HEK293 (cell line): Measurements from ENCODE around the gene UMOD.

ENCODE experiments used
- CTCF ChIA-PET: fragments of 350-600 bp; formaldehyde crosslinking; extraction: SDS; loops from one replicate; lab custom pipeline; 2021; ENCODE audit warnings: antibody characterized with exemption; lab: Yijun Ruan, JAX
- POLR2A ChIA-PET: fragments of 300-600 bp; formaldehyde crosslinking; extraction: SDS; loops from one replicate; lab custom pipeline; 2020; ENCODE audit warnings: antibody characterized with exemption, inconsistent platforms; lab: Yijun Ruan, JAX
- H3K27ac ChIP-seq: fragments of 200-500 bp; sonication (Bioruptor generic); 2 replicates; pipeline ENCODE4 v1.5.1; 2014; ENCODE audit warnings: low read depth, low read length, control low read depth, inconsistent platforms; ENCODE audit errors: extremely low read depth
- H3K36me3 ChIP-seq, 2 experiments: fragments of 200-500 bp in 1 of 2; sonication (Bioruptor generic) in 1 of 2; 1 replicate in 1 of 2; 2 replicates in 1 of 2; pipeline ENCODE4 v1.5.1; 2014 to 2017; ENCODE audit warnings: inconsistent platforms in 2 of 2, low read length in 2 of 2; ENCODE audit not compliant: control insufficient read depth in 2 of 2, insufficient read depth in 1 of 2
- H3K4me1 ChIP-seq: fragments of 200-500 bp; sonication (Bioruptor generic); 2 replicates; pipeline ENCODE4 v1.5.1; 2014; ENCODE audit warnings: mild to moderate bottlenecking, low read length, inconsistent platforms; ENCODE audit not compliant: control insufficient read depth, insufficient read depth
- H3K4me3 ChIP-seq: 2 replicates; pipeline ENCODE4 v1.5.1; 2011; ENCODE audit warnings: low read depth, mild to moderate bottlenecking, control low read depth, low read length, moderate library complexity
- H3K9me3 ChIP-seq: fragments of 200-500 bp; sonication (Bioruptor generic); 2 replicates; pipeline ENCODE4 v1.5.1; 2014; ENCODE audit warnings: low read depth, low read length, inconsistent platforms; ENCODE audit not compliant: control insufficient read depth, insufficient read depth
- HOXA7 ChIP-seq: sonication (generic); formaldehyde crosslinking; IDR thresholded peaks from 2 replicates; pipeline ENCODE4 v1.8.1; 2022; ENCODE audit warnings: missing genetic modification reagents, borderline replicate concordance
- KLF1 ChIP-seq: fragments of 450-650 bp; formaldehyde crosslinking; IDR thresholded peaks from 2 replicates; pipeline ENCODE4 v1.5.1; 2016; ENCODE audit warnings: missing biosample characterization, missing genetic modification characterization
- MEIS1 ChIP-seq: sonication (generic); formaldehyde crosslinking; IDR thresholded peaks from 2 replicates; pipeline ENCODE4 v1.8.1; 2022; ENCODE audit warnings: missing genetic modification reagents, mild to moderate bottlenecking, borderline replicate concordance
- SP7 ChIP-seq: fragments of 450-650 bp; formaldehyde crosslinking; IDR thresholded peaks from 2 replicates; pipeline ENCODE4 v1.5.1; 2016; ENCODE audit warnings: missing biosample characterization, missing genetic modification characterization
- ZNF146 ChIP-seq: fragments of 450-650 bp; formaldehyde crosslinking; IDR thresholded peaks from 2 replicates; pipeline ENCODE4 v1.5.1; 2016; ENCODE audit warnings: missing biosample characterization, missing genetic modification characterization
- ZNF16 ChIP-seq: fragments of 450-650 bp; formaldehyde crosslinking; IDR thresholded peaks from 2 replicates; pipeline ENCODE4 v1.5.1; 2016; ENCODE audit warnings: low read depth, missing biosample characterization, missing genetic modification characterization
- ZNF223 ChIP-seq: fragments of 450-650 bp; formaldehyde crosslinking; IDR thresholded peaks from 2 replicates; pipeline ENCODE4 v1.5.1; 2016; ENCODE audit warnings: missing biosample characterization, missing genetic modification characterization
- ZNF354C ChIP-seq: fragments of 450-650 bp; formaldehyde crosslinking; IDR thresholded peaks from 2 replicates; pipeline ENCODE4 v1.5.1; 2016; ENCODE audit warnings: missing biosample characterization, missing genetic modification characterization, low read depth, borderline replicate concordance
- ZNF391 ChIP-seq: fragments of 450-650 bp; formaldehyde crosslinking; IDR thresholded peaks from 2 replicates; pipeline ENCODE4 v1.5.1; 2016; ENCODE audit warnings: low read depth, missing biosample characterization, missing genetic modification characterization, borderline replicate concordance
- ZNF394 ChIP-seq: fragments of 450-650 bp; formaldehyde crosslinking; IDR thresholded peaks from 2 replicates; pipeline ENCODE4 v1.5.1; 2016; ENCODE audit warnings: missing biosample characterization, missing genetic modification characterization, mild to moderate bottlenecking, moderate library complexity, borderline replicate concordance
- ZNF473 ChIP-seq: fragments of 450-650 bp; formaldehyde crosslinking; IDR thresholded peaks from 2 replicates; pipeline ENCODE4 v1.5.1; 2017; ENCODE audit warnings: missing biosample characterization, missing genetic modification characterization
- ZNF501 ChIP-seq: fragments of 450-650 bp; formaldehyde crosslinking; IDR thresholded peaks from 2 replicates; pipeline ENCODE4 v1.5.1; 2016; ENCODE audit warnings: missing biosample characterization, missing genetic modification characterization
- ZNF610 ChIP-seq: fragments of 450-650 bp; formaldehyde crosslinking; IDR thresholded peaks from 2 replicates; pipeline ENCODE4 v1.5.1; 2016; ENCODE audit warnings: missing biosample characterization, missing genetic modification characterization, borderline replicate concordance
- ZNF629 ChIP-seq: fragments of 450-650 bp; formaldehyde crosslinking; IDR thresholded peaks from 2 replicates; pipeline ENCODE4 v1.5.1; 2017; ENCODE audit warnings: missing biosample characterization, missing genetic modification characterization
- ZNF660 ChIP-seq: fragments of 450-650 bp; IDR thresholded peaks from 2 replicates; pipeline ENCODE4 v1.5.1; 2018; ENCODE audit warnings: missing biosample characterization, mild to moderate bottlenecking, missing genetic modification characterization
- ZNF785 ChIP-seq: fragments of 450-650 bp; formaldehyde crosslinking; IDR thresholded peaks from 2 replicates; pipeline ENCODE4 v1.5.1; 2016; ENCODE audit warnings: missing biosample characterization, missing genetic modification characterization
- ZSCAN23 ChIP-seq: fragments of 450-650 bp; formaldehyde crosslinking; IDR thresholded peaks from 2 replicates; pipeline ENCODE4 v1.5.1; 2016; ENCODE audit warnings: missing biosample characterization, missing genetic modification characterization
- TF ChIP-seq, protein P1 (sequence below): fragments of 450-650 bp; formaldehyde crosslinking; IDR thresholded peaks from 2 replicates; pipeline ENCODE4 v1.5.1; 2016; ENCODE audit warnings: missing biosample characterization, missing genetic modification characterization
- TF ChIP-seq, protein P2 (sequence below): fragments of 450-650 bp; formaldehyde crosslinking; IDR thresholded peaks from 2 replicates; pipeline ENCODE4 v1.5.0; 2017; ENCODE audit warnings: missing biosample characterization, missing genetic modification characterization, borderline replicate concordance
- TF ChIP-seq, protein P3 (sequence below): fragments of 450-650 bp; formaldehyde crosslinking; IDR thresholded peaks from 2 replicates; pipeline ENCODE4 v1.5.1; 2016; ENCODE audit warnings: missing biosample characterization, missing genetic modification characterization

Gene UMOD

DNA sequence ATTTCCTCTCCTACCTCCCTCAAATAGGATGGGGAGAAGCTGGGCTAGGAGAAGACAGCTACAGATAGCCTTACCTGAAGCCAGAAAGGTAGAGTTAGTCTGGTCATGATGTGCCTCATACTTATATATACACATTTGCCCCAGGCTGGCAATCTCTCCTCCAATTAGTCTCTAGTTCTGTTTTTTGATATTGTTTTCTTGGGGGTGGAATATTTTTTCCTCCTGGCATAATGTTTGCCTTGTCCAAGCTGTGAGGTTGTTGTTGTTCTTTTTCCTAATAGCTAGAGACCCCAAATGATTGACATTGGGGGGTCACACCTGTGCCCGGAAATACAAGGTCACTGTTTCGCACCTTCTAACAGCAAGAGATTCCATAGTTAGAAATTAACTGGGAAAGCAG, at the start of gene UMOD:
Gene UMOD, minus strand, starts transcription at position 101 of the 400 bp plus-strand sequence. CDS start 1,978 bp downstream, outside the sequence.
- H3K4me3 ChIP-seq: no peak within 1 kb of the TSS
- ChIA-PET POLR2A (no interaction called here), CTCF (interaction anchor here (1.1 kb wide), 1 partner anchor 445 kb away, joined by 3 read pairs; no protein-coding TSS in a partner anchor)
- TF ChIP-seq ZNF391 (tag by site-specific recombination): no peak
- no peak for TF ChIP-seq ZNF354C
- TF ChIP-seq HOXA7 (CRISPR knock-in tag): no peak
- TF ChIP-seq ZNF629 (tag by site-specific recombination): no peak
- TF ChIP-seq ZNF146 (tag by site-specific recombination): no peak
- TF ChIP-seq ZSCAN23 (tag by site-specific recombination): no peak
- TF ChIP-seq KLF1: no peak
- TF ChIP-seq ZNF473 (tag by site-specific recombination): no peak
- TF ChIP-seq, protein P1, sequence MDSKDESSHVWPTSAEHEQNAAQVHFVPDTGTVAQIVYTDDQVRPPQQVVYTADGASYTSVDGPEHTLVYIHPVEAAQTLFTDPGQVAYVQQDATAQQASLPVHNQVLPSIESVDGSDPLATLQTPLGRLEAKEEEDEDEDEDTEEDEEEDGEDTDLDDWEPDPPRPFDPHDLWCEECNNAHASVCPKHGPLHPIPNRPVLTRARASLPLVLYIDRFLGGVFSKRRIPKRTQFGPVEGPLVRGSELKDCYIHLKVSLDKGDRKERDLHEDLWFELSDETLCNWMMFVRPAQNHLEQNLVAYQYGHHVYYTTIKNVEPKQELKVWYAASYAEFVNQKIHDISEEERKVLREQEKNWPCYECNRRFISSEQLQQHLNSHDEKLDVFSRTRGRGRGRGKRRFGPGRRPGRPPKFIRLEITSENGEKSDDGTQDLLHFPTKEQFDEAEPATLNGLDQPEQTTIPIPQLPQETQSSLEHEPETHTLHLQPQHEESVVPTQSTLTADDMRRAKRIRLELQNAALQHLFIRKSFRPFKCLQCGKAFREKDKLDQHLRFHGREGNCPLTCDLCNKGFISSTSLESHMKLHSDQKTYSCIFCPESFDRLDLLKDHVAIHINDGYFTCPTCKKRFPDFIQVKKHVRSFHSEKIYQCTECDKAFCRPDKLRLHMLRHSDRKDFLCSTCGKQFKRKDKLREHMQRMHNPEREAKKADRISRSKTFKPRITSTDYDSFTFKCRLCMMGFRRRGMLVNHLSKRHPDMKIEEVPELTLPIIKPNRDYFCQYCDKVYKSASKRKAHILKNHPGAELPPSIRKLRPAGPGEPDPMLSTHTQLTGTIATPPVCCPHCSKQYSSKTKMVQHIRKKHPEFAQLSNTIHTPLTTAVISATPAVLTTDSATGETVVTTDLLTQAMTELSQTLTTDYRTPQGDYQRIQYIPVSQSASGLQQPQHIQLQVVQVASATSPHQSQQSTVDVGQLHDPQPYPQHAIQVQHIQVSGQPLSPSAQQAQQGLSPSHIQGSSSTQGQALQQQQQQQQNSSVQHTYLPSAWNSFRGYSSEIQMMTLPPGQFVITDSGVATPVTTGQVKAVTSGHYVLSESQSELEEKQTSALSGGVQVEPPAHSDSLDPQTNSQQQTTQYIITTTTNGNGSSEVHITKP (tag by site-specific recombination): no peak
- no peak within 1 kb of the TSS for H3K27ac ChIP-seq
- no peaks in the 10 kb centered on the region for H3K9me3 ChIP-seq
- H3K36me3 ChIP-seq: no peaks in the 10 kb centered on the region
- H3K4me1 ChIP-seq: no peaks in the 10 kb centered on the region

DNA sequence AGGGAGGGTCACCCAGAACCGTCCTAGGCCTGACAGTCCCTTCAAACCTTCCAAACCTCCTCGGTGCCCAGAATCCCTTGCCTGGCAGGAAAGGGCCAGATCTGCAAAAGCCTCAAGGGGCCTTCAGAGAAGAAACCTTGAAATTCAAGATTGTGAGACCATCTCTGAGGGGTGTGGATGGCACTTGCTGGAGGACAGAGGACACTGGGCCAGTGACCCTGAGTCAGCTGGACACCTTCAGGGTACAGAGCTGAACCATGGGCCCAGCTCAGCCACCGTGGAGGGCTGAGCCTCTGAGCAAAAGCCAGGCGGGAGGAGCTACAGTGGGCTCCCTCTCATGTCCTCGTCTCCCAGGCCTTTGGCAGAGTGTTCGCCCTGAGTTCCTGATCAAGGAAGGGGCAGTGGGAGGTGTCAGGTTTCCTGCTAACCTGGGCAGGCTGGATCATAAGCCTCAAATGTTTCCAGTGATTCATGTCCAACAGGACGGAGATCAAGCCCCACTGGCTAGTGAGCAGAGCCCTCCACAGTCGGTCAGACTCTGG, 49.0 kb upstream of the UMOD start:
- Histone ChIP-seq H3K27ac (no peak overlapping the region), H3K9me3 (no peaks in the 10 kb centered on the region), H3K36me3 (no peaks in the 10 kb centered on the region), H3K4me1 (no peaks in the 10 kb centered on the region), H3K4me3 (no peak overlapping the region)
- ChIA-PET POLR2A (no interaction called here), CTCF (interaction anchor here (0.6 kb wide), 1 partner anchor 16 kb away, joined by 3 read pairs; no protein-coding TSS in a partner anchor)
- TF ChIP-seq ZNF223 (no peak), ZNF660 (no peak), ZNF16 (tag by site-specific recombination) (no peak), ZNF501 (no peak), MEIS1 (CRISPR knock-in tag) (no peak), ZNF785 (no peak), SP7 (tag by site-specific recombination) (no peak), ZSCAN23 (tag by site-specific recombination) (no peak), ZNF394 (no peak), ZNF610 (no peak)
- TF ChIP-seq, protein P2, sequence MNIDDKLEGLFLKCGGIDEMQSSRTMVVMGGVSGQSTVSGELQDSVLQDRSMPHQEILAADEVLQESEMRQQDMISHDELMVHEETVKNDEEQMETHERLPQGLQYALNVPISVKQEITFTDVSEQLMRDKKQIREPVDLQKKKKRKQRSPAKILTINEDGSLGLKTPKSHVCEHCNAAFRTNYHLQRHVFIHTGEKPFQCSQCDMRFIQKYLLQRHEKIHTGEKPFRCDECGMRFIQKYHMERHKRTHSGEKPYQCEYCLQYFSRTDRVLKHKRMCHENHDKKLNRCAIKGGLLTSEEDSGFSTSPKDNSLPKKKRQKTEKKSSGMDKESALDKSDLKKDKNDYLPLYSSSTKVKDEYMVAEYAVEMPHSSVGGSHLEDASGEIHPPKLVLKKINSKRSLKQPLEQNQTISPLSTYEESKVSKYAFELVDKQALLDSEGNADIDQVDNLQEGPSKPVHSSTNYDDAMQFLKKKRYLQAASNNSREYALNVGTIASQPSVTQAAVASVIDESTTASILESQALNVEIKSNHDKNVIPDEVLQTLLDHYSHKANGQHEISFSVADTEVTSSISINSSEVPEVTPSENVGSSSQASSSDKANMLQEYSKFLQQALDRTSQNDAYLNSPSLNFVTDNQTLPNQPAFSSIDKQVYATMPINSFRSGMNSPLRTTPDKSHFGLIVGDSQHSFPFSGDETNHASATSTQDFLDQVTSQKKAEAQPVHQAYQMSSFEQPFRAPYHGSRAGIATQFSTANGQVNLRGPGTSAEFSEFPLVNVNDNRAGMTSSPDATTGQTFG: no peak
- TF ChIP-seq, protein P3, sequence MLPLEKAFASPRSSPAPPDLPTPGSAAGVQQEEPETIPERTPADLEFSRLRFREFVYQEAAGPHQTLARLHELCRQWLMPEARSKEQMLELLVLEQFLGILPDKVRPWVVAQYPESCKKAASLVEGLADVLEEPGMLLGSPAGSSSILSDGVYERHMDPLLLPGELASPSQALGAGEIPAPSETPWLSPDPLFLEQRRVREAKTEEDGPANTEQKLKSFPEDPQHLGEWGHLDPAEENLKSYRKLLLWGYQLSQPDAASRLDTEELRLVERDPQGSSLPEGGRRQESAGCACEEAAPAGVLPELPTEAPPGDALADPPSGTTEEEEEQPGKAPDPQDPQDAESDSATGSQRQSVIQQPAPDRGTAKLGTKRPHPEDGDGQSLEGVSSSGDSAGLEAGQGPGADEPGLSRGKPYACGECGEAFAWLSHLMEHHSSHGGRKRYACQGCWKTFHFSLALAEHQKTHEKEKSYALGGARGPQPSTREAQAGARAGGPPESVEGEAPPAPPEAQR (tag by site-specific recombination): no peak
